HG03354 (cell line): Measurements from ENCODE around the gene EIF4E1B.

Experiments
- ATAC-seq: cut with Tn5 transposase; IDR thresholded peaks from one replicate; pipeline ENCODE4 v1.9.1; 2021; ENCODE audit warnings: mild to moderate bottlenecking; ENCODE audit not compliant: unreplicated experiment, poor library complexity, severe bottlenecking

The EIF4E1B gene

GRCh38 chr5:176624938-176625337, 5.5 kb upstream of the EIF4E1B start:
- ATAC-seq: no peak

GRCh38 chr5:176625512-176625911, 5.0 kb upstream of the EIF4E1B start:
- ATAC-seq: no peak

- no peak for ATAC-seq
Observed at GRCh38 chr5:176625966-176626875, 4.3 kb upstream of the EIF4E1B start.

GRCh38 chr5:176626876-176627236, 3.6 kb upstream of the EIF4E1B start:
- no peak for ATAC-seq

GRCh38 chr5:176627582-176627981, 2.9 kb upstream of the EIF4E1B start:
- no peak for ATAC-seq

- ATAC-seq: no peak
Observed at GRCh38 chr5:176628406-176629228, 1.9 kb upstream of the EIF4E1B start.

GRCh38 chr5:176629317-176629852, 1.1 kb upstream of the EIF4E1B start:
- ATAC-seq: no peak

GRCh38 chr5:176630681-176631222, 277 bp downstream of the EIF4E1B start:
- ATAC-seq: no peak

- ATAC-seq: no peak
Observed at GRCh38 chr5:176631383-176632200, 1.1 kb downstream of the EIF4E1B start.

- ATAC-seq: no peak
Observed at GRCh38 chr5:176632745-176633144, 2.3 kb downstream of the EIF4E1B start.

GRCh38 chr5:176633598-176633997, 3.1 kb downstream of the EIF4E1B start:
- ATAC-seq: no peak

- no peak for ATAC-seq
Observed at GRCh38 chr5:176636426-176636825, 6.0 kb downstream of the EIF4E1B start.

- no peak for ATAC-seq
Observed at GRCh38 chr5:176637556-176637955, 7.1 kb downstream of the EIF4E1B start.

- ATAC-seq: no peak
Observed at GRCh38 chr5:176638437-176638836, 8.0 kb downstream of the EIF4E1B start.

GRCh38 chr5:176639208-176639607, 8.7 kb downstream of the EIF4E1B start:
- no peak for ATAC-seq

GRCh38 chr5:176639981-176640380, 9.5 kb downstream of the EIF4E1B start:
- ATAC-seq: no peak

- no peak for ATAC-seq
Observed at GRCh38 chr5:176640616-176641015, 10.1 kb downstream of the EIF4E1B start.

GRCh38 chr5:176642675-176643490, 12.4 kb downstream of the EIF4E1B start:
- ATAC-seq: no peak
